ENCODE data around the gene FAM193B. TPM values are rescaled to one million over a fixed set of nuclear protein-coding genes. Genes with fewer than 3 reads are reported as not detected.

FAM193B gene
- total RNA-seq, 1 donor from 2014 or later, result 165 TPM

GRCh38 chr5:177530638-177531037, 23.7 kb downstream of the FAM193B start:
- H3K9me3 Mint-ChIP-seq (ENCODE audit: low read depth), result no peaks in the 10 kb centered on the region
- H3K27me3 Mint-ChIP-seq, result no peaks in the 10 kb centered on the region
- no peaks in the 10 kb centered on the region for H3K4me1 Mint-ChIP-seq (ENCODE audit: low read depth)
- no peak for DNase-seq (ENCODE audit: low spot score, unreplicated experiment)
- no peak overlapping the region for H3K4me3 Mint-ChIP-seq (ENCODE audit: low read depth)
- H3K36me3 Mint-ChIP-seq (ENCODE audit: insufficient read depth), result peaks cover 17% of the 10 kb centered on the region
- H3K27ac Mint-ChIP-seq, result no peak overlapping the region
- TF ChIP-seq CTCF (IDR thresholded peaks at IDR 0.05; ENCODE audit: unreplicated experiment), result no peak

GRCh38 chr5:177529247-177530203, 24.8 kb downstream of the FAM193B start:
- Mint-ChIP-seq H3K9me3 (ENCODE audit: low read depth) (no peaks in the 10 kb centered on the region), H3K4me1 (ENCODE audit: low read depth) (no peaks in the 10 kb centered on the region), H3K4me3 (ENCODE audit: low read depth) (no peak overlapping the region), H3K36me3 (ENCODE audit: insufficient read depth) (peaks cover 17% of the 10 kb centered on the region), H3K27ac (peak overlapping the region; percentile 42), H3K27me3 (no peaks in the 10 kb centered on the region)
- no peak for DNase-seq (ENCODE audit: low spot score, unreplicated experiment)
- TF ChIP-seq CTCF (IDR thresholded peaks at IDR 0.05; ENCODE audit: unreplicated experiment), result no peak

- Mint-ChIP-seq H3K27me3 (no peaks in the 10 kb centered on the region), H3K27ac (no peak overlapping the region), H3K36me3 (ENCODE audit: insufficient read depth) (peaks cover 14% of the 10 kb centered on the region), H3K9me3 (ENCODE audit: low read depth) (no peaks in the 10 kb centered on the region), H3K4me3 (ENCODE audit: low read depth) (no peak overlapping the region), H3K4me1 (ENCODE audit: low read depth) (no peaks in the 10 kb centered on the region)
- DNase-seq (ENCODE audit: low spot score, unreplicated experiment), result no peak
- no peak for TF ChIP-seq CTCF (IDR thresholded peaks at IDR 0.05; ENCODE audit: unreplicated experiment)
Observed at GRCh38 chr5:177528631-177529030, 25.7 kb downstream of the FAM193B start.

GRCh38 chr5:177527595-177527994, 26.8 kb downstream of the FAM193B start:
- H3K4me1 Mint-ChIP-seq (ENCODE audit: low read depth), result no peaks in the 10 kb centered on the region
- no peak overlapping the region for H3K27ac Mint-ChIP-seq
- no peak for TF ChIP-seq CTCF (IDR thresholded peaks at IDR 0.05; ENCODE audit: unreplicated experiment)
- no peak for DNase-seq (ENCODE audit: low spot score, unreplicated experiment)
- peaks cover 15% of the 10 kb centered on the region for H3K36me3 Mint-ChIP-seq (ENCODE audit: insufficient read depth)
- H3K27me3 Mint-ChIP-seq, result no peaks in the 10 kb centered on the region
- no peaks in the 10 kb centered on the region for H3K9me3 Mint-ChIP-seq (ENCODE audit: low read depth)
- H3K4me3 Mint-ChIP-seq (ENCODE audit: low read depth), result no peak overlapping the region

- Mint-ChIP-seq H3K36me3 (ENCODE audit: insufficient read depth) (peaks cover 13% of the 10 kb centered on the region), H3K27me3 (no peaks in the 10 kb centered on the region), H3K4me1 (ENCODE audit: low read depth) (no peaks in the 10 kb centered on the region), H3K9me3 (ENCODE audit: low read depth) (no peaks in the 10 kb centered on the region), H3K27ac (no peak overlapping the region), H3K4me3 (ENCODE audit: low read depth) (no peak overlapping the region)
- no peak for TF ChIP-seq CTCF (IDR thresholded peaks at IDR 0.05; ENCODE audit: unreplicated experiment)
- DNase-seq (ENCODE audit: low spot score, unreplicated experiment), result no peak
Observed at GRCh38 chr5:177526791-177527190, 27.6 kb downstream of the FAM193B start.
